ENCODE data around the gene VTI1A. TPM values are rescaled to one million over a fixed set of nuclear protein-coding genes. Genes with fewer than 3 reads are reported as not detected.

The VTI1A gene
- total and polyA plus RNA-seq, 9 donors: 7.8 to 48.2 (median 20.0) TPM

DNA sequence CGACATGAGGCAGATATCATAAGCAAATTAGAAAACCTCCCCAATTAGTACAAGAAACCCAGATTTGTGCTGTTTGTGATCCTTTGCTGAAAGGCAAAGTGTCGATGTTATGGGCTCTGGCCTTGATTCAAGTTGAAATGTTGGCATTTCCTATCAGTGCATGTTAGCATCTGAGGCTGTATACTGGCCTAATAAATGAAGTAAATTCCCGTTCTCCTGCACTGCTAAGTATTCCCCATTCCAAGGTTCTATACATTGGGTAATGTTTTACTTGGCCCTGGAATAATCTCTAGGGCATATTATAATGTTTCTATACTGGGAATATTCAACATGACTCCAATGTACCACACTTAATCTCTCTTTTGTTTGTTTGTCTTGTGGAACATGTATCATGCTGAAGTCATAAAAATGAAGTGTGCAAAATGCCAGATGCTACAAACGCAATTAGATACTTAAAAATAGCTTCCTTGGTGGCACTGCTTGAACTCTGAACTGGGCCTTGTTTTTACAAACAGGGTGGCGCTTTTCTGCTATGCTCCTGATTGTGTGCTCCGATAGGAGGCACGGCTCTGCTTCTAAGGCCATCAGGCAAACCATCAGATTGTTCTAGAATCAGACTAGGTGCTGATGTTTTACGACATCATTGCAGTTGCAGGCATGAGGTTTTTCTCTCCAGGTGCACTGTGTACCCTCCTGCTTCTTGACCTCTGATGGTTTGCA lies 346.3 kb downstream of the VTI1A start:
- TF ChIP-seq EP300 (IDR thresholded peaks at IDR 0.05): no peak
- TF ChIP-seq POLR2A (IDR thresholded peaks at IDR 0.05): no peak
- TF ChIP-seq, protein P1, sequence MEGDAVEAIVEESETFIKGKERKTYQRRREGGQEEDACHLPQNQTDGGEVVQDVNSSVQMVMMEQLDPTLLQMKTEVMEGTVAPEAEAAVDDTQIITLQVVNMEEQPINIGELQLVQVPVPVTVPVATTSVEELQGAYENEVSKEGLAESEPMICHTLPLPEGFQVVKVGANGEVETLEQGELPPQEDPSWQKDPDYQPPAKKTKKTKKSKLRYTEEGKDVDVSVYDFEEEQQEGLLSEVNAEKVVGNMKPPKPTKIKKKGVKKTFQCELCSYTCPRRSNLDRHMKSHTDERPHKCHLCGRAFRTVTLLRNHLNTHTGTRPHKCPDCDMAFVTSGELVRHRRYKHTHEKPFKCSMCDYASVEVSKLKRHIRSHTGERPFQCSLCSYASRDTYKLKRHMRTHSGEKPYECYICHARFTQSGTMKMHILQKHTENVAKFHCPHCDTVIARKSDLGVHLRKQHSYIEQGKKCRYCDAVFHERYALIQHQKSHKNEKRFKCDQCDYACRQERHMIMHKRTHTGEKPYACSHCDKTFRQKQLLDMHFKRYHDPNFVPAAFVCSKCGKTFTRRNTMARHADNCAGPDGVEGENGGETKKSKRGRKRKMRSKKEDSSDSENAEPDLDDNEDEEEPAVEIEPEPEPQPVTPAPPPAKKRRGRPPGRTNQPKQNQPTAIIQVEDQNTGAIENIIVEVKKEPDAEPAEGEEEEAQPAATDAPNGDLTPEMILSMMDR (IDR thresholded peaks at IDR 0.05): no peak
- Histone ChIP-seq H3K27me3 (no peaks in the 10 kb centered on the region), H3K4me3 (no peak overlapping the region), H3K27ac (no peak overlapping the region), H3K4me1 (ENCODE audit: insufficient read depth) (peaks cover 2% of the 10 kb centered on the region), H3K9me3 (no peaks in the 10 kb centered on the region), H3K36me3 (no peaks in the 10 kb centered on the region)
- WGBS, 3 donors: 41 to 63% (median 45%) methylated on average over 8 of the region's 8 CpGs
- intact Hi-C loops (cut with DNase I): no loop called here
- no peak for DNase-seq

DNA sequence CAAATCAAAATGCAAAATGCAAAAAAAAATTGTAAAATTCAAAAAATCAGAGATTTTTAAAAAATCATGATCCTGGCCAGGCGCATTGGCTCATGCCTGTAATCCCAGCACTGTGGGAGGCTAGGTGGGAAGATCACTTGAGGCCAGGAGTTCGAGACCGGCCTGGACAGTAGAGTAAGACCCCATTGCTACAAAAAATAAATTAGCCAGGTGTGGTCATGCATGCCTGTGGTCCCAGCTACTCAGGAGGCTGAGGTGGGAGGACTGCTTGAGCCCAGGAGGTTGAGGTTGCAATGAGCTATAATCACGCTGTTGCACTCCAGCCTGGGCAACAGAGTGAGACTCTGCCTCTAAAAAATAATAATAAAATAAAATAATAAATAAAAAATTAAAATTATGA lies 347.2 kb downstream of the VTI1A start:
- no peaks in the 10 kb centered on the region for H3K36me3 ChIP-seq
- WGBS, 3 donors: 94 to 96% (median 94%) methylated on average over 4 of the region's 4 CpGs

DNA sequence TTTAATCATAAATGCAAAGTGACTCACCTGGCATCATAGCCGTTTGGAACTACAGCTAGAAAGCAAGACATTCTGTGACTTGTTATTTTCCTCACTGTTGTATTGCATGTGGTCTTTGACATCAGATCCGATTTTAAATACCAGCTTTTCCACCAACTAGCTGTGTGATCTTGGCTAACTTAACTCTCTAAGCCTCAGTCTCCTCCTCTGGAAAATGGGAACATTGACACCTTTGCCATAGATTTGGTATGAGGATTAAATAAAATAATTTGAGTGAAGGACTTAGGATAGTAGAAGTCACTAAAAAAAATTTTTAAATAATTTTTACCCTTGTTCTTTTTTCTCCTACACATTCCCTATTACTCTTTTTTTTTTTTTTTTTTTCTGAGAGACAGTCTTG lies 348.1 kb downstream of the VTI1A start:
- Histone ChIP-seq H3K27me3 (no peaks in the 10 kb centered on the region), H3K4me3 (no peak overlapping the region), H3K27ac (no peak overlapping the region), H3K4me1 (ENCODE audit: insufficient read depth) (peaks cover 5% of the 10 kb centered on the region), H3K36me3 (no peaks in the 10 kb centered on the region), H3K9me3 (no peaks in the 10 kb centered on the region)
- no peak for TF ChIP-seq POLR2A (IDR thresholded peaks at IDR 0.05)
- TF ChIP-seq, protein P1 (IDR thresholded peaks at IDR 0.05): no peak
- TF ChIP-seq EP300 (IDR thresholded peaks at IDR 0.05): no peak
- WGBS, 3 donors: 73 to 85% (median 83%) methylated on average over 2 of the region's 2 CpGs
- intact Hi-C loops (cut with DNase I): no loop called here
- DNase-seq: no peak

More for the DNA sequence above, 347.2 kb downstream of the VTI1A start:
- Histone ChIP-seq H3K4me1 (ENCODE audit: insufficient read depth) (peaks cover 5% of the 10 kb centered on the region), H3K27me3 (no peaks in the 10 kb centered on the region), H3K27ac (no peak overlapping the region), H3K9me3 (no peaks in the 10 kb centered on the region), H3K4me3 (no peak overlapping the region)
- intact Hi-C loops (cut with DNase I): no loop called here
- DNase-seq: no peak
- no peak for TF ChIP-seq POLR2A (IDR thresholded peaks at IDR 0.05)
- no peak for TF ChIP-seq EP300 (IDR thresholded peaks at IDR 0.05)
- TF ChIP-seq, protein P1 (IDR thresholded peaks at IDR 0.05): no peak

DNA sequence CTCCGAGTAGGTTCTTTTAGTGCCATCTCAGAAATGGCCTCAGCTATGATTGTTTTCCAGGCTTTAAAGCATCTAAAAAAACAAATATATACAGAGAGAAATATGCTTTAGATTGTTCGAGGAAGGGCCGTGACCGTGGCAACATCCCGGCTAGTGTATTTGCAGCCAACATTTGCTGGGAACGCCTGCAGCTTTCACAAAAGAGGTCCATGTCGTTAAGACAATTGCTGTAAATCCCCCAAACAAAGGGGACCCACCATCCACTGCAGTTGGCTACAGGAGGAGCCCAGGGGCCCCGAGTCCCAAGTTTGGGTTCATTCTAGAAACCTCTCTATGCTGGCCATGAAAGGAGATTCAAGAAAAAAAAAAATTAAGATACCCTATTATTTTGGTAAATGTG lies 350.2 kb downstream of the VTI1A start:
- no peak for DNase-seq
- intact Hi-C loops (cut with DNase I): no loop called here
- WGBS, 3 donors: 91 to 95% (median 94%) methylated on average over 8 of the region's 8 CpGs

More for the DNA sequence above, 350.2 kb downstream of the VTI1A start:
- TF ChIP-seq EP300 (IDR thresholded peaks at IDR 0.05) (no peak), POLR2A (IDR thresholded peaks at IDR 0.05) (no peak)
- TF ChIP-seq, protein P1 (IDR thresholded peaks at IDR 0.05): no peak
- Histone ChIP-seq H3K4me1 (ENCODE audit: insufficient read depth) (peaks cover 5% of the 10 kb centered on the region), H3K9me3 (no peaks in the 10 kb centered on the region), H3K4me3 (no peak overlapping the region), H3K27ac (no peak overlapping the region), H3K27me3 (no peaks in the 10 kb centered on the region), H3K36me3 (no peaks in the 10 kb centered on the region)

Measured in ovary (tissue), 9 donors.